Stimulated activated CD4-positive, alpha-beta T cell treated with anti-CD3 and anti-CD28 coated beads, Interleukin-1b, Interleukin-23, amount 100 ng/mL, for 24 hours (primary cell): ENCODE measurements around the gene R3HDM2.

Source experiments
- DNase-seq, 4 experiments: peaks; one replicate each; pipeline ENCODE4 v3.0.0-alpha.2; 2020; ENCODE audit warnings: low read depth in 4 of 4, low spot score in 1 of 4

Gene R3HDM2

GRCh38 chr12:57467212-57467874, 36.5 kb upstream of the R3HDM2 start:
- no peak for DNase-seq

DNA sequence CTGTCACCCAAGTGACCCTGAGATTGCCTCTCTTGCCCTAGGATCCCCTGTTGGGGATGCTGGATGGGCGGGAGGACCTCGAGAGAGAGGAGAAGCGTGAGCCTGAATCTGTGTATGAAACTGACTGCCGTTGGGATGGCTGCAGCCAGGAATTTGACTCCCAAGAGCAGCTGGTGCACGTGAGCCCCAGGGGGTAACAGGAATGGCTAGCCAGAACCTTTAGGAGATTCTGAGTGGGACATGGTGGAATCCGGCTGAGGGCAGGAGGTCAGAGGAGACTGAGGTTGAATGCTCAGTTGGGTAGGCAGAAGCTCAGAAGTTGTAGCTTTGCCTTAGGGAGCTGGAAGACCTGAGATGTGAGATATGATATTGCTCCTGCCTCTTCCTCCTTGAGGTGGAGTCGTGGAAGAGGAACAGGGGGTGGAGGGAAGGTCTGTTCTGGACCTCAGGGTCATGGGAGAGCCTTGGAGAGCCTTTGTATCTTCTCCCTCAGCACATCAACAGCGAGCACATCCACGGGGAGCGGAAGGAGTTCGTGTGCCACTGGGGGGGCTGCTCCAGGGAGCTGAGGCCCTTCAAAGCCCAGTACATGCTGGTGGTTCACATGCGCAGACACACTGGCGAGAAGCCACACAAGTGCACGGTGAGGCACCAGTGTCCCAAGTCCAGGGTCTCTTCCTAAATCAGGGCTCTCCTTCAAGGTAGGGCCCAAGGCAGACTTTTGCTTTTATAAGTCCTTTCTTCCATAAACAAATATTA, 35.1 kb upstream of the R3HDM2 start:
- no peak for DNase-seq

- no peak for DNase-seq
Measured at GRCh38 chr12:57465030-57465746, 34.3 kb upstream of the R3HDM2 start.

DNA sequence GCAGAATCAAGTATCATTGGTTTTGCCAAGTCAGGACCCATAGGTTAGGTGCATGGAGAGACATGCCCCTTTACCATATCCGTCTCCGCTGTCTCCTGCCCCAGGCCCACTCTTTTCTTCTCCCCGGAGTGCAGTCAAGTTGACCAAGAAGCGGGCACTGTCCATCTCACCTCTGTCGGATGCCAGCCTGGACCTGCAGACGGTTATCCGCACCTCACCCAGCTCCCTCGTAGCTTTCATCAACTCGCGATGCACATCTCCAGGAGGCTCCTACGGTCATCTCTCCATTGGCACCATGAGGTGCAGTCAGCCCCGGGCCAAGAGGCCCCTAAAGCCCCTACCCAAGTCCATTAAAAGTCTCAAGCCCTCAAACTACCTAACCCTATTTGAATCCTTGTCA, 33.7 kb upstream of the R3HDM2 start:
- no peak for DNase-seq

DNA sequence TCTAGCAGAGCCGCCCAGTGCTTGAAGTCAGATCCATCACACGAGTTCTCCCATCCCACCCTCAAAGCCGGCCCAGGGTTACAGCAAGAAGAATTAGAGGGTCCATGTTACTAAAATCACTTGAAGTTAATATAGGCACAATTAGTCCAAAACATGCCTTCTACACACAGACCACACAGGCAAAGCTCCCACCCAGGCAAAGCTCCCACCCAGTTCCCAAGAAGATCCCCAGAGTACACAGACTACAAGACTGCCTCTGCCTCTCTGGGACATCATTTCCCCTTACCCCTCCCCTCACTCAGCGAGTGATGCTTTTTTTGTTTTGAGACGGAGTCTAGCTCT, 32.0 kb upstream of the R3HDM2 start:
- DNase-seq, result no peak

GRCh38 chr12:57462251-57462911, 31.5 kb upstream of the R3HDM2 start:
- peak; percentile 79 to 86 (median 84) for DNase-seq

DNA sequence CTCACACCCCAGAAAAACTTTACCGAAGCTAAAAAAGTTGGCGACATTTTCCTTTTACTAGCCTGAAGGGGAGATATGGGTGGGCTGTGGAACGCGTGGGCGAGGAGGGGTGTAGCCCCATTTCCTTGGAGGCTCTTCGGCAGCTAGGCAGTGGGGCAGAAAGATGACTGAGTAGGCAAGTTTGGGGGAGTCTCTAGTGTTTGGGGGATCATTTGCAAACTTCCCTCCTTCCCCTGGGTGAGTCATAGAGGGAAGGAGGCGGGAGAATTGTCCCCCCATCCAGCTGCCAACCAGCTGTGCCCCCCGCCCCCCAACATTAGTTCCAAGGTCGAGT, 31.0 kb upstream of the R3HDM2 start:
- DNase-seq, result no peak

GRCh38 chr12:57461276-57461916, 30.6 kb upstream of the R3HDM2 start:
- DNase-seq, result no peak

DNA sequence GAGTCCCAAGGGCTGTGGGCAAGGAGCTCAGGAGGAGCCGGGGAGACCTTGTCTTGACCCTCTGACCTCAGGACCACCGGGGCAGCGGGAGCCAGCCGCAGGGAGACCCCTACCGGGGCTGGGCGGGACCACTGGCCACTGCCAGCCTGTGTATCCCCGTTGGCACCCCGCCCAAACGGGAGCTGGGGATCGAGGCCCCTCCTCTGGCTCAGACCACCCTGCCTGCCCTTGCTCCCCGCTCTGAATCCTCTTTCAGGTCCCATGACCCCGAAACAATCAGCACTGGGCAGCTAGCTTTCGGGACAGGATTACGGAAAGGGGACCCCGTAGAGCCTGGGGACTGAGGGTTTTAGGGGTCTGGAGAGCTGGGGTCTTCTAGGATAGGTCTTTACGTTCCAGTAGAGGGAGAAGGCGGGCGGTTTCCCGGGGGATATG, 30.0 kb upstream of the R3HDM2 start:
- DNase-seq, result no peak

DNA sequence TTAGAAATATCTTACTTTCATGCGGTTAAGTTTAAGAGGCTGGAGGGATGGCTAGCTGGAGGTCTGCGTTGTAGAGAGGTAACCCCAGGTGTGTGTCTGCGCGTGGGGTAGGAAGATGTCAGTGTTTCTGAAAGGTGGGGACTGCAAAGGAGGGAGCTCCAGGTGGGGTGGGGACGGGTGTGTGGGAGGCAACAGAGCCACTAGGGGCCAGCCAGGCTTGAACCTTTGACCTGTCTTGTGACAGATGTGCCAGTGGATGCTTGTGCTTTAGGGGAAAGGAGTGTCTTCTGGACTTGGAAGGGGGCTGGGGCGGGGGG, 29.6 kb upstream of the R3HDM2 start:
- DNase-seq, result no peak

DNA sequence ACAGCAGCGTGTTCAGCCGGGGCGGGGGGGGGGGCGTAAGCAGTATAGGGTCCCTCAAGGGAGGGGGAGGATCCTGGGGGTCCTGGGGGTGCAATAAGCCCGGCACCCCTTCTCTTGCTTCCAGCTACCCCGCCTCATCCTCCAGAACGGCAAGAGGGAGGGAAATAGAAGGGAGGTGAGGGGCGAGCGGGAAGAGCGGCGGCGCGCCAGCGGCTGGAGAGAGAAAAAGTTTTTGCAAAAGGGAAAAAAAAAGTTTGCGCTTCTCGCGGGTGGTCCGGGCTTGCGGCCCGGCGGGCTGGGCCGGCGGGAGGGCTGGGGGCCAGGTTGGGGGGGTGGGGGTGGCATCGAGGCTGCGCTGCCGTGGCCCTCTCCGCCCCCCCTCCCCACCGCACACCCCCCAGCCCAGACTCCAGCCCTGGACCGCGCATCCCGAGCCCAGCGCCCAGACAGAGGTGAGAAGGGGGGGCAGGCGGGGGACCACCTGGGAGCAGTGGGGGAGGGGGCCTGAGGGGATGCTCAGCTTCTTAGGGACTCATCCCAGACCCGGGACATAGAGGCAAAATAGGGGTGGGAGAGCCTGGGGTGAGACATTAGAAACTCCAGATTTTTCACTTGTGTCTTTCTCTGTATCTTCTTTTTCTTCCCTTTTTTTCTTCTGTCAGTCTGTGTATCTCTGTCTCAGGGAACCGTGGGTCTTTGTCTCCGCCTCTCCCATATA, 29.1 kb upstream of the R3HDM2 start, which contains the start of gene GLI1:
TSS of gene GLI1 (plus strand) at position 36 of the 718 bp plus-strand sequence. CDS start 3,907 bp downstream, outside the sequence.
- DNase-seq, result no peak

DNA sequence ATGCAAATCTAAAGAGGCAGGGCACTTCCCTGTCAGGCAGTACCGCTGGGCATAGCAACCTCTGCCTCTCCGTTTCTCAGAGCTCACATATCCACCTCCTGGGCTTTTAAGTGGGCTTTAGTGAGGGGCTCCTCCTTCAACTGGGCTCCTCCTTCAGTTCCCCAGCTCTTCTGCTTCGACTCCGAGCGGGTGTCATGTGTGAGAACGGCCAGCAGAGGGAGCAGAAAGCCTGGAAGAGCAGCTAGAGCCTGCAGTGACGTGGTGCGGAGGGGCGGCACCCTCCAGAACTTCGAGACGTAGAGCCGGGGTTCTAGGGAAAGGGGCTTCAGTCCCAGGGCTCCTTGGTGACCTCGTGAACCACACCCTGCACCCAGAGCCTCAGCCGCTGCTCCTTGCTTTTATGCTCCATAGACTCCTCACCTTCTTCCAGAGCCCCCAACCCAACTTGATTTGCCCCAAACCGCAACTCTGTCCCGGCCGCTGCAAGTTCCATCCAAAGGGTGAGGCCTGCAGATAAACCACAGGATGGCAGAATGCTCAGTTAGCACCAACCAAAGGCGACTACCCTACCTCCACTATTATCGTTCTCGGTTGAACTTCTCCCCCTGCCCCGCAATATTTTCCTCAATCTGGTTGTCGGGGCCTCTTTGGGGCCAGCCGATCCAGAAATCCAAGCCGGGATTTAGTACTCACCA, 28.4 kb upstream of the R3HDM2 start:
- DNase-seq, result peak; percentile 86 to 95 (median 92)

- no peak for DNase-seq
Measured at GRCh38 chr12:57458665-57459054, 27.8 kb upstream of the R3HDM2 start.

- DNase-seq, result no peak
Measured at GRCh38 chr12:57456737-57457490, 26.1 kb upstream of the R3HDM2 start.

GRCh38 chr12:57456145-57456700, 25.4 kb upstream of the R3HDM2 start:
- DNase-seq, result no peak

- DNase-seq, result no peak
Measured at GRCh38 chr12:57455374-57456144, 24.7 kb upstream of the R3HDM2 start.

DNA sequence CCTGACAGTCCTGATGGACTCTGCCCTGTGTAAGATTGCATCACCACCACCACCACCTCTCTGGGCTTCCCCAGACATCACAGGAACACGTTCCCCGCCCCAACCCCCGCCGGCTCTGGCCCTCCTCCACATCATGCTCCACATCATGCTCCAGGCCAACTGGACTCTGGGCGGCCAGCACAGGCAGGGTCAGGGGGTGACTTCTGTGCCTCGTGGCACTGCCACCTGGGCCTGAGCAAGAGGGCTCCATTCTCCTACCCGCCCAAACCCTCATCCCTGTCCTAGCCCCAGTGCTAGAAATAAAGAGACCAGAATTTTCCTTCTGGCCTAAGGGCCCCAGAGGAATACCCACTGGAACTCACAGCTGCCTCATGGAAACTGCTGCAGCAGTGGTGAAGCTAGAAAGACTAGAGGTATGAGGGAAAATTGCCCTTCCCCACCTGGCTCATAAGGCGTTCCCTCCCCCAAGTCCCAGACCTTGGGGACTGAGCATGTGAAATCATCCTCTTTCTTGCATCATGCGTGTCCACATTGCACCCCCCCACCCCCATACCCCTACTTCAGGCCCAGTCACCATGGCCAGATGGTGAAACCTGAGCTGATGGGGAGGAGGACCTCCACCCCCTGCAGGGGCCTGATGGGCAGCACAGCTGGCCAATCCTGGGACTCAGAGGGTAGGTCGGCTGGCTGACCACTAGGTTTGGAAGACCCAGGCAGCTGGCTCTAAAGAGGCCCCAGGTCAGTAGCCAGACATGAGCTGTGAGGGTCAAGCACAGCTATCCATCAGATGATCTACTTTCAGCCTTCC, 23.9 kb upstream of the R3HDM2 start, which contains the start of gene INHBE:
TSS of gene INHBE (plus strand) at position 742 of the 808 bp plus-strand sequence. CDS start 230 bp downstream, outside the sequence.
- DNase-seq, result no peak
